Panc1 (cell line): ENCODE data around the gene NUPR2.

Experiments used
- CTCF ChIP-seq: fragments of 450-650 bp; IDR thresholded peaks from 2 replicates; pipeline ENCODE4 v1.5.1; 2017; ENCODE audit warnings: mild to moderate bottlenecking
- REST ChIP-seq, 2 experiments: IDR thresholded peaks; 2 replicates each; pipeline ENCODE4 v1.6.1; 2011 to 2012; ENCODE audit warnings: low read depth in 2 of 2, control low read depth in 1 of 2, low read length in 1 of 2, mild to moderate bottlenecking in 1 of 2, moderate library complexity in 1 of 2; ENCODE audit not compliant: insufficient read depth in 1 of 2

GRCh38 chr7:56079450-56080185, 36.6 kb downstream of the NUPR2 start:
- peak; percentile 93 for TF ChIP-seq CTCF
- no peak for TF ChIP-seq REST (IDR thresholded peaks at IDR 0.05; ENCODE audit: insufficient read depth in 1 of 2, low read depth in 2 of 2, low read length in 1 of 2)
